IPS-18a (cell line): Measurements from ENCODE around the gene ARHGAP22.

Experiments
- H3K27ac ChIP-seq: one replicate; pipeline ENCODE4 v1.5.1; 2013; ENCODE audit warnings: low read length
- H3K27me3 ChIP-seq: one replicate; pipeline ENCODE4 v1.6.1; 2013; ENCODE audit warnings: mild to moderate bottlenecking, low read length; ENCODE audit not compliant: control insufficient read depth, insufficient read depth
- H3K36me3 ChIP-seq: one replicate; pipeline ENCODE4 v1.6.1; 2013; ENCODE audit warnings: low read depth, low read length; ENCODE audit not compliant: control insufficient read depth
- H3K4me1 ChIP-seq: one replicate; pipeline ENCODE4 v1.6.1; 2013; ENCODE audit warnings: low read depth, low read length; ENCODE audit not compliant: control insufficient read depth
- H3K4me3 ChIP-seq: one replicate; pipeline ENCODE4 v1.5.1; 2013; ENCODE audit warnings: low read length
- H3K9ac ChIP-seq: one replicate; pipeline ENCODE4 v1.6.1; 2013; ENCODE audit warnings: mild to moderate bottlenecking, low read length, moderate library complexity
- H3K9me3 ChIP-seq: one replicate; pipeline ENCODE4 v1.6.1; 2013; ENCODE audit warnings: low read depth, low read length; ENCODE audit not compliant: control insufficient read depth

The ARHGAP22 gene

DNA sequence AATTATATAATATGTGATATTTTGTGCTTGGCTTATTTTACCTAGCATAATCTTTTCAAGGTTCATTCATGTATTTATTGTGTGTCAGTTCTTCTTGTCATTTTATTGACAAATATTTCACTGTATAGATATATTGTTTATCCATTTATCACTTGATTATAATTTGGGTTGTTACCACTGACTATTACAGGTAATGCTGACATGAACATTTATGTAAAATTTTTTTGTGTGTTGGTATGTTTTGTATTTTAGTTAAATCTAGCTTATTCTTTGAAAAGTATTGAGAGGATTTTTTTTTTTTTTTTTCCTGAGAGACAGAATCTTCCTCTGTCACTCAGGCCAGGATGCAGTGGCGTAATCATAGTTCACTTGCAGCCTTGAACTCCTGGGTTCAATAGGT, 190.7 kb downstream of the ARHGAP22 start:
- Histone ChIP-seq H3K4me3 (no peak overlapping the region), H3K27ac (no peak overlapping the region), H3K36me3 (peaks cover 15% of the 10 kb centered on the region), H3K9me3 (peaks cover 5% of the 10 kb centered on the region), H3K27me3 (no peaks in the 10 kb centered on the region), H3K9ac (no peak overlapping the region), H3K4me1 (no peaks in the 10 kb centered on the region)

DNA sequence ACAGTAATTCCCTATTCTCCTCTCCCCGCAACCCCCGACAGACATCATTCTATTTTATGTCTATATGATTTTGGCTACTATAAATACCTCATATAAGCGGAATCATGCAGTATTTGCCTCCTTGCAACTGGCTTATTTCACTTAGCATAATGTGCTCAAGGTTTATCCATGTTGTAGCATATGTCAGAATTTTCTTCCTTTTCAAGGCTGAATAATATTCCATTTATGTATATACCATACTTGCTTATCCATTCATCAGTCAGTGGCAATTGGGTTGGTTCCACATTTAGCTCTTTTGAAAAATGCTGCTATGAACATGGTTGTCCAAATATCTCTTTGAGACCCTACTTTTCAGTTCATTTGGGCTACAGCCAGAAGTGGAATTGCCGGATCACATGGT, 191.9 kb downstream of the ARHGAP22 start:
- Histone ChIP-seq H3K9ac (no peak overlapping the region), H3K9me3 (peaks cover 5% of the 10 kb centered on the region), H3K27me3 (no peaks in the 10 kb centered on the region), H3K4me3 (no peak overlapping the region), H3K27ac (no peak overlapping the region), H3K36me3 (peaks cover 15% of the 10 kb centered on the region), H3K4me1 (no peaks in the 10 kb centered on the region)

DNA sequence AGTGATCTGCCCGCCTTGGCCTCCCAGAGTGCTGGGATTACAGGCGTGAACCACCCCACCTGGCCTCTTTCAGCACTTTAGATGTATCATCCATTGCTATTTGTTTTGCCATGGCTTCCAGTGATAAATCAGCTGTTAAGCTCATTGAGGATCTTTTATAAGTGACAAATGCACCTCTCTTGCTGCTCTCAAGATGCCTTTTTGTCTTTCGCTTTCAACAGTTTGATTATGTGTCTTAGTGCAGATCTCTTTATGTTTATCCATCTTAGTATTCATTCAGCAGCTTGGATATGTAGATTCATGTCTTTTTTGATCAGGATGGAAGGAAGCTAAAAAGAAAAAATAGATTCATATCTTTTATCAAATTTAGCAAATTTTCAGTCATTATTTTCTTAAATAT, 192.8 kb downstream of the ARHGAP22 start:
- Histone ChIP-seq H3K9me3 (peaks cover 5% of the 10 kb centered on the region), H3K9ac (no peak overlapping the region), H3K27ac (no peak overlapping the region), H3K27me3 (no peaks in the 10 kb centered on the region), H3K36me3 (peaks cover 15% of the 10 kb centered on the region), H3K4me3 (no peak overlapping the region), H3K4me1 (no peaks in the 10 kb centered on the region)

DNA sequence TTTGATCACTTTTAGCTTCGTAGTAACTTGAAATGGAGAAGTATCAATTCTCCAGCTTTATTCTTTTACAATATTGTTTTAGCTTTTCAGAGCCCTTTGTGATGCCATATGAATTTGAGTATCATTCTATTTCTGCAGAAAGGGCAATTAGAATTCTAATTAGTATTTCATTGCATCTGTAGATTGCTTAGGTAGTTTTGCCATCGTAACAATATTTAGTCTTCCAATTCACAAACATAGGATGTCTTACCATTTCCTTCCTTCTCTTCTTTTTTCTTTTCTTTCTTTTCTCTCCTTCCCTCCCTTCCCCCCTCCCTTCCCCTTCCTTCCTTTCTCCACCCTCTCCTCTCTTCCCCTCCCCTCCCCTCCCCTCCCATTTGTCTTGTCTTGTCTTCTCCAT, 193.4 kb downstream of the ARHGAP22 start:
- Histone ChIP-seq H3K4me3 (no peak overlapping the region), H3K4me1 (no peaks in the 10 kb centered on the region), H3K36me3 (peaks cover 15% of the 10 kb centered on the region), H3K27me3 (no peaks in the 10 kb centered on the region), H3K9me3 (peaks cover 5% of the 10 kb centered on the region), H3K9ac (no peak overlapping the region), H3K27ac (no peak overlapping the region)

DNA sequence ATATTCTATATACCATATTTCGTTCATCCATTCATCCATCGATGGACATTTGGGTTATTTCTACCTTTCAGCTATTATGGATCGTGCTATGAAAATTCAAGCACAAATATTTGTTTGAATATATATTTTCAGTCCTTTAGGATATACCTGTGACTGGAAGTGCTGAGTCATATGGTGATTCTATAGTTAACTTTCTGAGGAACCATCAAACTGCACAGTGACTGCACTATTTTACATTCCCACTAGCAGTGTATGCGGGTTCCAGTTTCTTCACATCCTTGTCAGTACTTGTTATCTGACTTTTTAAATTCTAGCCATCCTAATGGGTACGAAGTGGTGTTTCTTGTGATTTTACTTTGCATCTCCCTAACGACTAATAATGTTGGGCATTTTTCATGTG, 194.4 kb downstream of the ARHGAP22 start:
- Histone ChIP-seq H3K9ac (no peak overlapping the region), H3K27ac (no peak overlapping the region), H3K36me3 (peaks cover 15% of the 10 kb centered on the region), H3K4me1 (no peaks in the 10 kb centered on the region), H3K9me3 (peaks cover 5% of the 10 kb centered on the region), H3K27me3 (no peaks in the 10 kb centered on the region), H3K4me3 (no peak overlapping the region)

DNA sequence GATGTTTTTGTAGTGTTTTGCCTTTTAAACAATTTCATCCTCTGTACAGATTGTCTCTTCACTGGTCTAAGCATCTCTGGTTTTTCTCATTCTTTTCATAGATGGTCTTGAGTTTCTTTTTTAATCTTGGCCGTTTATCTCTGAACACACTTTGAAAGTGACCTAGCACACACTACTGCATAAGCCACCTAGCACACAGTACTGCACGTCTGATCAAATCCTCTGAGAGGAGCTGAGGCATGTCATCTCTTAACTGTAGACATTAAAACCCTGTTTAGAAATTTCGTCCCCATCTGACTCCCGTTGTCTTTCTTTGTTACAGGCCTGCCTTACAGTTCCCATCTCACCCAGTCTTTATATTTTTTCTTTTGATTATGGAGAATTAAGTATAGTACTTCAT, 198.2 kb downstream of the ARHGAP22 start:
- Histone ChIP-seq H3K9ac (no peak overlapping the region), H3K27me3 (no peaks in the 10 kb centered on the region), H3K36me3 (peaks cover 15% of the 10 kb centered on the region), H3K27ac (no peak overlapping the region), H3K4me3 (no peak overlapping the region), H3K4me1 (no peaks in the 10 kb centered on the region), H3K9me3 (no peaks in the 10 kb centered on the region)

DNA sequence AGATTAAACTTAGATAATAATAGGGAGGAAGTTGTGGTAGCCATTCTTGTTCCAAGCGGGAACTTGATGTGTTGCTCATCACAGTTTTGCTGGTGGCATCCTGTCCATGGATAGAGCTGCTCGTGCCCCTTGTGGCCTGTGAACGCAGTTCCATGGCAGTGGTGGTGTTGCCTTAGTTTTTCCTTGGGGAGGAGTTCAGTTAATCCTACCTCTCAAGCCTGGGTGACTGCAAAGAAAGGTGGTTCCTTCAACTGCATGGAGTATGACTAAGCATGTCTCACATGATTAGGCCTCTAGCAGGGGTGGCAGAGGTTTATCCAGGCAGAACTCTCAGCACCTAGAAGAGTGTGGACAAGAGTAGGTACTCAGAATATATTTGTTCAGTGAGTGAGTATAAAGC, 198.7 kb downstream of the ARHGAP22 start:
- Histone ChIP-seq H3K4me3 (no peak overlapping the region), H3K36me3 (peaks cover 13% of the 10 kb centered on the region), H3K27me3 (no peaks in the 10 kb centered on the region), H3K9me3 (no peaks in the 10 kb centered on the region), H3K9ac (no peak overlapping the region), H3K4me1 (peaks cover 3% of the 10 kb centered on the region), H3K27ac (no peak overlapping the region)

DNA sequence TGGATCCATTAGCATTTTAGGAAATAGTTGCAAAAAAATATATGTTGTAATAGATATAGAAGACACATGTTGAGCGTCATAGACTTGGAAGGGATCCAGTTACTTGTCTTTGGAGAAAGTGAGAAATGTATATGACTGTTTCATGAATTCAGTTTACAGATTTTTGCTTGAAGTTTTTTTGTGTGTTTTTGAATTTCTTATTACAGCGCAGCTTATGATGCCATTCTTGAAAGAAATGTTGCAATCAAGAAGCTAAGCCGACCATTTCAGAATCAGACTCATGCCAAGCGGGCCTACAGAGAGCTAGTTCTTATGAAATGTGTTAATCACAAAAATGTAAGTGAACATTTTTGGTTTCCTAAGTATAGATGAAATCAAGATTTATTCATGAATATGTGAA, 200.2 kb downstream of the ARHGAP22 start:
- no peaks in the 10 kb centered on the region for H3K36me3 ChIP-seq
- no peak overlapping the region for H3K9ac ChIP-seq
- no peaks in the 10 kb centered on the region for H3K9me3 ChIP-seq
- H3K27ac ChIP-seq, result no peak overlapping the region
- H3K4me1 ChIP-seq, result peaks cover 19% of the 10 kb centered on the region
- H3K4me3 ChIP-seq, result no peak overlapping the region
- H3K27me3 ChIP-seq, result no peaks in the 10 kb centered on the region

DNA sequence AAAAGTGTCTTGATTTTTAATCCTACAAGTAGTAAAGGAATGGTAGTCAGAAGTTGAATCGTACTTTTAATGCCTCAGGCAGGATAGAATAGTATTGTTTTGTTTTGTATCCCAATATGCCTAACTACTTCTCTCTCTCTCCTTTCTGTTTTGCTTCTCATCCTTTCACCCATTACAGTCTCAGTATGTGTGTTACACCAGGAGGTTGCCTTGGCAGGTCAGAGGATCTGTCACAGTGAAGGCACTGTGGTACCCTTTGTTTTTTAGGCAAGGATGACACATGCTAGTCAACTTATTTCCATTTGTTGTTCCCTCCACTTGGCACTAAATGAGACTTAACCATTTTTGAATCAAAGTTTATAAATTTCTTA, 204.0 kb downstream of the ARHGAP22 start:
- Histone ChIP-seq H3K4me3 (no peak overlapping the region), H3K9ac (no peak overlapping the region), H3K27ac (no peak overlapping the region), H3K4me1 (peaks cover 36% of the 10 kb centered on the region), H3K9me3 (no peaks in the 10 kb centered on the region), H3K27me3 (no peaks in the 10 kb centered on the region), H3K36me3 (no peaks in the 10 kb centered on the region)

DNA sequence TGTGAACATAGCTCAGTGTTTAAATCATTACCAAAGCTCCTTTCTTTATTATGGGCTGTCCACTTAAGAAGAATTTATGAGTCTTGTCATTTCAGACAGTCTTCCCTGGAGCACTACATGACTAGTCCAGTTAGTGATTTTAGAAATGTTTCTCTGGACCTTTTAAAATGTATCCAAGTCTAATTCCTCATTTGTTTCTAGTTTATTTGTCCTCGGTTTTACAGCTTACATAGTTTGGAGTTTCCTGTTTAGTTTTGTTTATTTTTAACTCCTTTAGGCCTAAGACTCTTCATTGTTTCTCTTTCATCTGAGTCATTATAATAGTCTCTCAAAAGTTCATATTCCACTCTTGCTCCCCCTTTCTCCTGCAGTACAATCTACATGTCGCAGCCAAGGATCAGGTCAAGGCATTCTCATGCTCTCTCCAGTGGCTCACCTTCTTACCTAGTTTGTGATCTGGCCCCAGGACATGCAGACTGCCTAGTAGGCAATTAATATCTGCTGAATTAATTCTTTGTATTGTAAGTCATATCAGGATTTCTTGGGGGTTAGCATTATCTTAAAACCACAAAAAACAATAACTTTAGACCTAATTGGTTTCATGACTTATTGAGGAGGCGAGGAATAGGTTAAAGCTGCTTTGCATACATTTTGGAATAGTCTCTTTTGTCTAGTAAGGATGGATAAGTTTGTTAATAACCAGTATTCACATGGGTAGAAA, 204.6 kb downstream of the ARHGAP22 start:
- Histone ChIP-seq H3K4me1 (peaks cover 36% of the 10 kb centered on the region), H3K36me3 (no peaks in the 10 kb centered on the region), H3K9ac (no peak overlapping the region), H3K4me3 (no peak overlapping the region), H3K27me3 (no peaks in the 10 kb centered on the region), H3K9me3 (no peaks in the 10 kb centered on the region), H3K27ac (no peak overlapping the region)

DNA sequence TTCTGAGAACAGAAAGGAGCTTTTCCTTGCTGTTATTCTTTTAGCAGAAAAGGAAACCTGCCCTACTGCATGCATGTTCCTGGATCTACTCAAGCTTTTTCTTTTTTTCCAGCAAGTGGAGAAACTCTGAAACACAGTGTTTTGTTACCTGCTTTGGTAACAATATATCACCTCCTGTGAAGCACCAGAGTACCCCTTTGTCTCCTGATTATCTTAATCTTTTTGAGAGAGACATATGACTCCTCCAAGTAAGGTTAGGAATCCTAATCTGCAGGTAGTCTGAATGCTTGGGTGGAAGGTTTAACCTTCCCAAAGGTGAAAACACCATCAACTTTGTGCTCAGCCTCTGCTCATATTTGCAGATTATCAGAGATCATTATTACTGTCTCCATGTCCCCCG, 205.3 kb downstream of the ARHGAP22 start:
- H3K4me3 ChIP-seq, result peak overlapping the region; percentile 23
- H3K27me3 ChIP-seq, result no peaks in the 10 kb centered on the region
- H3K9ac ChIP-seq, result no peak overlapping the region
- H3K4me1 ChIP-seq, result peaks cover 36% of the 10 kb centered on the region
- H3K27ac ChIP-seq, result no peak overlapping the region
- no peaks in the 10 kb centered on the region for H3K36me3 ChIP-seq
- H3K9me3 ChIP-seq, result no peaks in the 10 kb centered on the region

DNA sequence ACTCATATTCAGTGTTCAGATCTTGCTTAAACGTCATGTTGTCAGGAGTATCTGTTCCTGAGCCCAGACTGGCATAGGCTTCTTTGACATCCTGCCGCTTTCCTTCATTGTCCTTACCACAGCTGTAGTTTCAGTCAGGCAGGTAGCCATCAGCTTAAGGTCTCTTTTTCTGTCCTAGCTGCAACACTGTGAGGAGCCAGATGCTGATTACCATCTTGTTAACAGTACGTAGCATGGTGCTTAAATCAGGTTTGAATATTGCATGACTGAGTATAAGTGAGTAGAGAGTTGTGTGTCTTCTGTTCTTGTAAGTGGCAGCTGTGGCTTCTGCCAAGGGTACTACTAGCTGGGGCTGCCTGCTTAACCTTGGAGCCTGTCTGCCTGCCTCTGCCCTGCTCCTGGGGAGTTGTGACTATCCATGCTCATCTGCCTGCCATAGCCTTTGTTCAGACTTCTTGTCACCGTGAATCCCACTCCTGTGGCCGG, 205.8 kb downstream of the ARHGAP22 start:
- Histone ChIP-seq H3K36me3 (no peaks in the 10 kb centered on the region), H3K9ac (no peak overlapping the region), H3K4me1 (peaks cover 36% of the 10 kb centered on the region), H3K9me3 (no peaks in the 10 kb centered on the region), H3K27me3 (no peaks in the 10 kb centered on the region), H3K4me3 (no peak overlapping the region), H3K27ac (no peak overlapping the region)
